HCT116 (cell line): ENCODE data around the gene GUCA2A.

Experiments used
- EZH2 ChIP-seq: fragments of 200-600 bp; sonication (generic); IDR thresholded peaks from 2 replicates; pipeline ENCODE4 v1.6.1; 2017; ENCODE audit warnings: antibody characterized with exemption, mixed run types
- EZH2phosphoT487 ChIP-seq: fragments of 200-600 bp; IDR thresholded peaks from 2 replicates; pipeline ENCODE4 v1.6.1; 2018; ENCODE audit warnings: antibody characterized with exemption, borderline replicate concordance
- POLR2A ChIP-seq: IDR thresholded peaks from 2 replicates; pipeline ENCODE4 v1.7.0; 2011; ENCODE audit warnings: borderline replicate concordance; ENCODE audit not compliant: insufficient read depth, insufficient read length; ENCODE audit errors: extremely low read depth
- RAD21 ChIP-seq: IDR thresholded peaks from 2 replicates; pipeline ENCODE4 v1.6.1; 2012; ENCODE audit warnings: low read depth, mild to moderate bottlenecking
- SIN3A ChIP-seq: IDR thresholded peaks from 2 replicates; pipeline ENCODE4 v1.6.1; 2012; ENCODE audit warnings: low read depth
- SP1 ChIP-seq: IDR thresholded peaks from 2 replicates; pipeline ENCODE4 v1.6.1; 2012; ENCODE audit warnings: low read depth
- TCF7L2 ChIP-seq: IDR thresholded peaks from 2 replicates; pipeline ENCODE4 v1.7.0; 2011; ENCODE audit warnings: borderline replicate concordance, inconsistent platforms; ENCODE audit not compliant: insufficient read depth, insufficient read length; ENCODE audit errors: extremely low read depth
- TF ChIP-seq, protein P1 (sequence below): IDR thresholded peaks from 2 replicates; pipeline ENCODE4 v1.6.1; 2012
- TF ChIP-seq, protein P2 (sequence below), 3 experiments: fragments of 200-600 bp in 1 of 3; sonication (generic) in 1 of 3; IDR thresholded peaks in 2 of 3; conservative IDR thresholded peaks in 1 of 3; 2 replicates each; pipeline ENCODE4 v1.5.1; 2012 to 2017; ENCODE audit warnings: low read depth in 2 of 3, low read length in 2 of 3, antibody characterized with exemption in 1 of 3, borderline replicate concordance in 1 of 3, control low read depth in 1 of 3, mild to moderate bottlenecking in 1 of 3, mixed read lengths in 1 of 3, mixed run types in 1 of 3, moderate library complexity in 1 of 3; ENCODE audit not compliant: insufficient read depth in 1 of 3
- TF ChIP-seq, protein P3 (sequence below): IDR thresholded peaks from 2 replicates; pipeline ENCODE4 v1.6.1; 2011; ENCODE audit warnings: mild to moderate bottlenecking, low read length, moderate library complexity; ENCODE audit not compliant: insufficient replicate concordance; ENCODE audit errors: extremely low read depth

DNA sequence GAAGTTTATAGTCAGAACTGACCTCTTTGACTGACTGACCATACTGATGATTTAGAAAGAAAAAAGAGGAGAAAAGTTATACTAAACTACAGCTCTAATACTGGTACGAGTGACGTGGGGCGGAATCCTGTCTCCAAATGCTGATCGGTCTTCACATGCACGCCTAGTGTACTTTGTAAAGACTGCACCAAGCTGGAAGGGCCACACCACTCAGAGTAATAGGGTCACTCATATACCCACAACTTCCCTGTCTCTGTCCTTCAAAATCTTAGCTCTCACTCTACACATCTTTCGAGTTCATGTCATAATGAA is 19.4 kb upstream of the GUCA2A start:
- no peak for TF ChIP-seq POLR2A
- TF ChIP-seq, protein P1, sequence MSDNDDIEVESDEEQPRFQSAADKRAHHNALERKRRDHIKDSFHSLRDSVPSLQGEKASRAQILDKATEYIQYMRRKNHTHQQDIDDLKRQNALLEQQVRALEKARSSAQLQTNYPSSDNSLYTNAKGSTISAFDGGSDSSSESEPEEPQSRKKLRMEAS, result no peak
- no peak for TF ChIP-seq EZH2phosphoT487
- TF ChIP-seq, protein P2, sequence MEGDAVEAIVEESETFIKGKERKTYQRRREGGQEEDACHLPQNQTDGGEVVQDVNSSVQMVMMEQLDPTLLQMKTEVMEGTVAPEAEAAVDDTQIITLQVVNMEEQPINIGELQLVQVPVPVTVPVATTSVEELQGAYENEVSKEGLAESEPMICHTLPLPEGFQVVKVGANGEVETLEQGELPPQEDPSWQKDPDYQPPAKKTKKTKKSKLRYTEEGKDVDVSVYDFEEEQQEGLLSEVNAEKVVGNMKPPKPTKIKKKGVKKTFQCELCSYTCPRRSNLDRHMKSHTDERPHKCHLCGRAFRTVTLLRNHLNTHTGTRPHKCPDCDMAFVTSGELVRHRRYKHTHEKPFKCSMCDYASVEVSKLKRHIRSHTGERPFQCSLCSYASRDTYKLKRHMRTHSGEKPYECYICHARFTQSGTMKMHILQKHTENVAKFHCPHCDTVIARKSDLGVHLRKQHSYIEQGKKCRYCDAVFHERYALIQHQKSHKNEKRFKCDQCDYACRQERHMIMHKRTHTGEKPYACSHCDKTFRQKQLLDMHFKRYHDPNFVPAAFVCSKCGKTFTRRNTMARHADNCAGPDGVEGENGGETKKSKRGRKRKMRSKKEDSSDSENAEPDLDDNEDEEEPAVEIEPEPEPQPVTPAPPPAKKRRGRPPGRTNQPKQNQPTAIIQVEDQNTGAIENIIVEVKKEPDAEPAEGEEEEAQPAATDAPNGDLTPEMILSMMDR (IDR thresholded peaks at IDR 0.05 in 2 of 3, conservative IDR thresholded peaks at IDR 0.05 in 1 of 3; ENCODE audit: borderline replicate concordance in 1 of 3, insufficient read depth in 1 of 3, low read depth in 2 of 3, low read length in 2 of 3), result no peak
- no peak for TF ChIP-seq SIN3A
- TF ChIP-seq, protein P3, sequence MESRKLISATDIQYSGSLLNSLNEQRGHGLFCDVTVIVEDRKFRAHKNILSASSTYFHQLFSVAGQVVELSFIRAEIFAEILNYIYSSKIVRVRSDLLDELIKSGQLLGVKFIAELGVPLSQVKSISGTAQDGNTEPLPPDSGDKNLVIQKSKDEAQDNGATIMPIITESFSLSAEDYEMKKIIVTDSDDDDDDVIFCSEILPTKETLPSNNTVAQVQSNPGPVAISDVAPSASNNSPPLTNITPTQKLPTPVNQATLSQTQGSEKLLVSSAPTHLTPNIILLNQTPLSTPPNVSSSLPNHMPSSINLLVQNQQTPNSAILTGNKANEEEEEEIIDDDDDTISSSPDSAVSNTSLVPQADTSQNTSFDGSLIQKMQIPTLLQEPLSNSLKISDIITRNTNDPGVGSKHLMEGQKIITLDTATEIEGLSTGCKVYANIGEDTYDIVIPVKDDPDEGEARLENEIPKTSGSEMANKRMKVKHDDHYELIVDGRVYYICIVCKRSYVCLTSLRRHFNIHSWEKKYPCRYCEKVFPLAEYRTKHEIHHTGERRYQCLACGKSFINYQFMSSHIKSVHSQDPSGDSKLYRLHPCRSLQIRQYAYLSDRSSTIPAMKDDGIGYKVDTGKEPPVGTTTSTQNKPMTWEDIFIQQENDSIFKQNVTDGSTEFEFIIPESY, result no peak
- TF ChIP-seq SP1, result no peak
- no peak for TF ChIP-seq TCF7L2
- TF ChIP-seq EZH2, result no peak
- no peak for TF ChIP-seq RAD21
